Stimulated activated CD8-positive, alpha-beta memory T cell treated with anti-CD3 and anti-CD28 coated beads, Interleukin-15, amount 100 ng/mL, for 24 hours (primary cell): ENCODE measurements around the gene NEB.

Experiments
- DNase-seq: peaks from one replicate; pipeline ENCODE4 v3.0.0-alpha.2; 2020; ENCODE audit warnings: low read depth

Gene NEB

DNA sequence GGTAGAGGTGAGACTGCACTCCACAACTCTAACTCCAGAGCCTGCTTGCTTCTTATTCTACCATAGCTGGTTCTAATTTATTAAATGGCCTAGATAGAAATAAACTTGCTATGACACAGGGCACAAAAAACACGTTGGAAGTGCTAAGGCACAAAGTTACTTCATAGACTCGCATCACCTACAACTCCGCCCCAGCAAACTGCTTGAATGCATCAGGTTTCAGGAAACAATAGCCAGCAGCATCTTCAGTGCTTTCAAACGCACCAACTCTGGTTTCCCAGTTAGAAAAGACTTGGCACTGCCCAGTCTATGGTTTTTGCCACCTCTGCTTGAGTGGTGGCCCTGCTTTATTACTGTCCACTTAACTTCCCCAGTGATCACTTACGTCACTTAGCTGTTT is 182.0 kb downstream of the NEB start:
- DNase-seq: no peak

DNA sequence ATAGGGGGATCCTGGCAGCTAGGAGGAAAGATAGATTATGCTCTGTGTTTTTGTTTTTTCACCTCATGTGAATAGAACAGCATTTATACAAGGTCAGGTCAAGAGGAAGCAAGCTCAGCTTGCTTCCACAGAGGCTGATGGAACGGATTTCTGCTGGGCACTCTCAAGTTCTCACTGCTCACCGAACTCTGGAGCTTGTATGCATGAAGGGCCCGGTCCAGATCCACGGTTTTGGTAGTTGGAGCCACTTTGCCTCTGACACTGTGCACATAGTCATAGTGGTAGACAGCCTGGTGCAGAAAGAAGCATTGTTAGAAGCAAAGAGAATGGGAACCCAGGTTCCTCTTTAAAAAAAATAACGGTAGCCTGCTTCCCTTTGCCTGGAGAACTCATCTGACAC is 182.7 kb downstream of the NEB start:
- DNase-seq: no peak

DNA sequence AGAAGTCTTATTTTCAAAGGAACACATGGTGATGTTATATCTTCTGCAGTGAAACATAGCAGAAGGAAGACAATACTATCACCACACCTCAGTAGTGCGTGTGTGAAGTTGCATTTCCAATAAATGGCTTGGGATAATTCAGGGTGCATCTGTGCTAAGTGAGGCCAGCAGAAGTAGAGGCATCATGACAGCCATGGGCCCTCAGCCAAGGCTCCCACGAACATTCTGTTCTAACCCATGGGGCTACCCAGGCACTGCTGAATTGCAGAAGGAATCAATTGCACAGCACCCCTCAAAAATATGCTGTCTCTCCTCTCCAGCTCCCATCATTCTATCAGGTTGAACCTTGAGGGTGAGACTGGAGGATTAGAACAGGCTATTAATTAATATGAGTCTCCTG is 185.1 kb downstream of the NEB start:
- no peak for DNase-seq

DNA sequence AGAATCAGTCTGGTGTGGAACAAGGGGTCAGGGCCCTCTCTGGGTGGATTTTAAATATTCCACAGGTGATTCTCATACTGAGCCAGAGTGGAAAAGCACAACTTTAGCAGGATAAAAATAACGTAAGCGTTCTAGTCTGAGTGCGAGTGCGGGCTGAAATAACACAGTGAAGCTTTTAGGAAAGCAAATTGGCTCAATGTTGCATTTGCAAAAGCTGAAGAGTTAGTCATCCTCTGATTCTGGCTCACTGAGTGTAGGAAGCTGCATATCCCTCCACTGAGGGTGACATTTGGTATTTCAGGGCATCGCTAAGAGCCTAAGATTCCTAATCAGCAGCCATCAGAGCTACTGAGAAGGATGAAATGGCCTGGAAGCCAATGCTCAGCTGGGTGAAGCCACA is 189.8 kb downstream of the NEB start:
- no peak for DNase-seq

DNA sequence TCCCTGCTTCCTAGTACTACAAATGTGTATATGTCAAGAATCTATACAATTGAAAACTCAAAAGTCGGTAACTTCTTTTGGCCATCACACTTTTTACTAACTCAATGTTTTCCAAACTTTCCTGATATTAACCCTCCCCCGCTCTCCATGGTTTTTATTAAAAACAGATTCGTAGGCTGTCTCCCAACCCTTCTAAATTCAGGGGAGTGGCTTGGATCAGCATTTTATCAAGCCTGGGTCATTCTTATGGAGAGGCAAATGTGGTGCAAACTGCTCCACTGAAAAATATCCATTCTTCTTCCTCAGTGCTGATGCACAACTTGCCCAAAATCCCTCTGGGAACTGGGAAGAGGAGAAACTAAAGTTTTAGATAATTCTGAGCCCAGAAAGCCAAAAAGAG is 190.4 kb downstream of the NEB start:
- DNase-seq: no peak

DNA sequence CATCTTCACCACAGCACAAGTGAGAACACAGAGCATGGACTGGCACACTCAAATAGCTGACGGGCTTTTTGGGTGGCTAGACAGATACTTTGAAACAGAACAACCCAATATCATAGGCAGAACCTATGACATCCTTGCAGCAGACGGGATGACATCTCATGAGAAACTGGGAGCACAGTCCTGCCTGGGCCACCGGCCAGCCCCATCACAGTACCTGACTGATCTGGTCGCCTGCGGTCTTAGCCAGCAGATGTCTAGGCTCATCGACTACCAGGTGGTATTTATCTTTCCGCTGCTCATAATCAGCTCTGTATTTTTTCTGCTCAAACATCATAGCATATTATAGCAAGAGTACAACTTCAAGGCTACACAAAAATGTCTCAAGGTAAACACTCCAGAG is 200.3 kb downstream of the NEB start:
- no peak for DNase-seq

DNA sequence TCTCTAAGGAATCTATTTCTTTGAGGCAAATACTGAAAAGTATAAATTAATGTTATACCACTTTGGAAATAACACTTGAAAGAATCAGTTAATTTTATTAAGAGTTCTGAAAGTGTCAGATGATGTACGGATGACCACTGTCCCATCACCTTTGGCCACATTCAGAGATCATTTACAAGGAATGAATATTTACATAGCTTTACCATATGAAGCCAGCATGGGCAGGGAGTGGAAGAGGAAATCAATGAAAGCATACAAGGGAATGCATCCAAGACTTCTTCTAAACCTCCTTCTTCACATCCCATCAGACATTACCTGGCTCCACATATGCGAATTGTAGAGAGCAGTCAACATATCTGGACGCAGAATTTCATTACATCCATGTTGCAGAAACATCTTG is 201.1 kb downstream of the NEB start:
- DNase-seq: no peak

DNA sequence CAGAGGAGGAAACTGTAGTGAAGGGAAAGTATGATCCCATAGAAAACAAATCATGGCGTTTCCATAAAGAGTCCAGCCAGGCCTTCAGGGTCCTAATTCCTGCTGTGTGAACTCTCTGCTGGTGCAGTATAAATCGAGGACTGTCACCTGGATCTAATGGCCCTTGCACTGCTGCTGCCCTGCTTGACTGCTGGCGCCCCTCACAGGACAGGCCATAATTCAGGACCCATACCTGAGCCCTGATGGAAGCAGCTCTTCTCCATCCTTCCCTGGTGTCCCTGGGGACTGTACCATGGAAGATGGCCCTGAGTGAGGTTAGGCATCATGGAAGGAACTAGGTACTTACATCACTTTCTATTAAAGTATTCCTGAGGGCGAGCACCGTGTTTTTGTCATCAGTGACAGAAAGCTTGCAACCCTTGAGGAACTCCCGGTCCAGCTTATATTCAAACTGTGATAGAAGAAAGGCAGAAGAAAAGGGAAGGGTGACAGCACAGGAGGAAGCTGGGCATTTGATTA is 207.6 kb downstream of the NEB start:
- DNase-seq: no peak

DNA sequence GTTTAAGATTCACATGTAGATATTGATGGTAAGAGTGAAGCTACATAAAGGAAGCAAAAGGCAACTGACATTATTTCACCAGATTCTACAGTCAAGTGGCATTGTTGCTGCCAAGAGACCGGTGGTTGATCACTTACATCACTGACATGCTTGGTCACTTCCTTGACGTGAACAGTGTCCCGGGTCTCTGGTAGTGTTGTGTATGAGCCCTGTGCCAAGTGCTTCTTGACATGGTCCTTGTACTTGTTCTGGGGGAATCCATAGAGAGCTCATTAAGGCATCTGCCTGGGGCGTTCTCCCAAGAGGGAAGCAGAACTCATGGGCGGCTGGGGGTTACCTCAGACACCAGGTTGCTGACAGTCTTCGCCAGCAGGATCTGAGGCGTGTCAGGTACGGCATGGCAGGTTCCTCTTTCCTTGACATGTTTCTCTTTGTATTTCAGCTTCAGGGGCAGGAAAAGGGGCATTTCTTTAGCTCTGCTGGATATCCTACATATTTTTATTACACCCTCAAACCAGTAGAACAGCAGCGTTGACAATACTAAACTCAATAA is 208.4 kb downstream of the NEB start:
- no peak for DNase-seq

DNA sequence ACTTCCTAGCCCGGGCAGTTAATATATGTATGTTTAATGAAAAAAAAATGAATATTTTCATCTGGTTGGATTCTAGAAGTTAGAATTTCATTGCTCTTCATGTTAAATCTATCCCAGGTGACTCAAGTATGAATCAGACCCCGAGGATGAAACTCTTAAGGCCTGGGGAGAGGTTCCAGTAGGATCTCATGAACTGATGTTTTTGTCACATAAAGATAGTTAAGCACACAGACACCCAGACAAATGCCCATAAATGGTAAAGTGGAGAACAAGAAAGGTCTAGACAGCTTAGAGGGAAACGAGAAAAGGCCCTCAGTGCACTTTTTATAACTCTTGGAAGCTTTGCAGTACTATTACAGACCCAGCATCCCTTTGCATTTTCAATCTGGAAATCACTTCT is 210.4 kb downstream of the NEB start:
- no peak for DNase-seq

DNA sequence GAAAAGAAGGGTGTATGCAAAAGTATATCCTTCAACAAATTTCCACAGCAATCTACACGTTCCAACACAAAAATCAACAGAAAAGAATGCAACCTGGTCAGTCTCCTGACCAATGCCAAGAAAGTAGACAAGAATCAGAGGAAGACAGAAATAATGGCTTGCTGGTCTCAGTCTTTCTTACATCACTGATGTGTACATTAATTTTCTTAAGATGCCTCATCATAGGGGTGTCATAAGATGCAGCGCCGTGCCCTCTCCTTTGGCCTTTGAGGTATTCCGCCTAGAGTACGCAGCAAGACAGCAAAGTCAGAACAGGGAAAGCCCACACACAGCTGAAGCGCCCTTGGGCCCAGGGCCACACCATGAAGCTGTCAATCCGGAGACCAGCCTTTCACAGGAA is 211.7 kb downstream of the NEB start:
- DNase-seq: no peak

DNA sequence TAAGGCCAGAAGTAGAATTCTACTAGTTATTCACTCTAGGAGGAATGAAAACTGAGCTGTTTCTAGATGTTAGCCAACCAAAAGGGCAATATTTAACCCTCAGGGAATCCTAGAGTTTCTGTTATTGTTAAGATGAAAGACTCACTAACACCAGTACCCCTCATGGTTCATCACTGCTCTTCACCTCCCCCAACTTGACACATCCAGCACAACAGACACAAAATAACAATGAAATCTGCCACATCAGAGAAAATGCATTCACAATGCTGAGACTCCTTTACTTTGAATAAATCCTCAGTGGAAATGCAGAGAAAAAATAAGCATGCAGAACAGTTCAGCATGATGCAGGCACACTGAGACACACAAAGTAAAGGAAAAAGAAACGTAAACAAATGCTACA is 213.3 kb downstream of the NEB start:
- no peak for DNase-seq

DNA sequence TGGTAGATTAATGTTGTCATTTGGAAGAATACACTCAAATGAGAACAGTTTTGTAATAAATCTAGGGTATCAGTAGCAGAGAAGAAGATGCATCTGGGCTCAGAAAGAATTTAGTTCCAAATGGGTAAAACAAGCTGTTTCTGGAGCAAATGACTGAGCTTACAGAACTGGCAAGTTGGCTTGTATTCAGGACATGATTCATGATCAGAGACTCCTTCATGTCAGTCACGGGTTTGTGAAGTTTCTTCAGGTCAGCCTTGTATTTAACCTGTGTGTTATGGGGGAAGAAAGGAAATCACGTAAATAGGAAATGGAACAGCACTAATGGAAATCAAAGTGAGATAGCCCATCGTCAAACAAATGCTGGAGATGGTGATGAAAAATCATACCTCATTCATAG is 215.5 kb downstream of the NEB start:
- no peak for DNase-seq

DNA sequence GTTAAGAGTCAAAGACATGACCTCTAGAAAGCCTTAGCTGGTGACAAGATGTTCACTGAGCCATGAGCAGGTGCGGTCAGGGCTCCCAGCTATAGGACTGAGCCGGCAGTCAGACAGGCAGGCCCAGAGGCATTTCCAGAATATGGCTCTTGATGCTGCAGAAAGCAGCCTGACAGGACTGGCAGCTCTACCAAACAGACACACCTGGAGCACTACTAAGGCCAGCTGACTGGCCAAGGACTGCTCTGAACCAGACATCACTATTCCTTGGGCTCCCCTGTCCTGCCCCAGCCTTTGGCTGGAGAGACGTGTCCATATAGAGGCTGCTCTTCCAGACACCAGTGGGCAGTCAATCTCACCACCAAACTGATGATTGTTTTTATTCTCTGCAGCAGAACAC is 225.8 kb downstream of the NEB start:
- no peak for DNase-seq

DNA sequence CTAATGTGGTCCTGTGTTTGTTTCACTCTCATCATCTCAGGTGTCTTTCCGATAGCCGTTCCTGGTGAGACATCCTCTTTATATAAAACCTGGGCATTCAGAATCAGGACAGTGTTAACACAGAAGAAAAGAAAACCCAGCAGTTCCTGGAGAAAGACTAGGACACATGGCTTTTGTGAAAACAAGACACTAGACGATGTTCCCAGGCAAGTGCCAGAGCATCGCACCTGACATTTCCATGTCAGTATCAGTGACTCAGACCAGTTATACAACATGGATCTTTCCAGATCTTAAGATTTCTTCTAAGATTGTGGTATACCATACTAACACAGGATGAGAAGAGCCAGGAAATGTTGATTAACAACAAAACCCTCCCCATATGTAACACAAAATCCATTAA is 228.1 kb downstream of the NEB start:
- no peak for DNase-seq

DNA sequence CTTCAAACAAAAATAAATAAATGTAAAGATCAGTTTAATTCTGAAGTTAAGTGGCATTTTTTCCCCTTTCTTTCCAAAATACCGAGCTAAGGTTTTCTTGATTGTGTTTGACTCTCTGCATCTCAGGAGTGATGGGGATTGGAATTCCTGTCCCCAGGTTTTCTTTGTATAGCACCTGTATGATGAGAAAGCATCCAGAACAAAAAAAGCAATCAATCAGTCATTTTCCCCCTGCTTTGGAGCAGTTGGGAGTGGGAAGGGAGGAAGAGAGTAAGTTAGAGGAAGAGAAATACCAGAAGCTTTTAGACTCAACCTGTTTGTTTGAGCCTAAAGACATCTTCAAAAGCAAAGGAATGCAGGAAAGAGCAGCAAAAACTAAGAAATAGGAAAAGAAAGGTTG is 236.1 kb downstream of the NEB start:
- no peak for DNase-seq

DNA sequence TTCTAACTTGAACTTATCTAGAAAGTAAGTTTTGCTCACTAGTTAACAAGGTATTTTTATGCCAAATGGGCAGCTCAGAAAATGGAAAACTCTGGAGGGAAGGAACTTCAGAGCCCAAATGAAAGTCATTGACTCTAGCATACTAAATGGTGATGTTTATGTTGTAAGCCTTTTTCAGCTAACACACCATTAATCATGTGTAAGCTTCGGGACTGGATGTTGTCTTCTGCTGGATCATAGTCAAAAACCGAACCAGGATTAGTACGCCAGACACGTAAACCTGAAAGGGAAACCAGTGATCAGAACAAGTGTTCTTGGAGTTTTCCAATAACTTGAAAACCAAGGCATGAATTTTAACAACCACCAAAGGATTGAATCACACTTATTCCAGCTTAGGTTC is 242.8 kb downstream of the NEB start:
- DNase-seq: no peak

DNA sequence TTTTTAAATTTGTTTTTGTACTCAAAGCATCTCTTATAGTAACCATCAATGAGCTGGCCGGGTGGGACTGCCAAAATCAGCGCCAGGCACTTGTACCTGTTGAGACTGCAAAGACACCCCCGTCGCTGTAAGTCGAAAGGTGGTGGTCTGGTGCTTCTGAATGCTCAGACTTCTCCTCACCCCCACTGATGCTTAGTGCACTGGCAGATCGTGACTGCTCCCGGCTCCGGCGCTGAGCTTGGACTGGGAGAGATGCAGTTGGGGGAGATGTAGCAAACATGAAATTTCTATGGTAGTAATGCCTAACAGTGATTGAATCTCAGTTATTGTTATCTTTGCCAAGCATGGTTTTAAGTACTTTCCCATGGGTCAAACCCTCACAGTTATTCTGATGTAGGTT is 244.0 kb downstream of the NEB start:
- DNase-seq: no peak

DNA sequence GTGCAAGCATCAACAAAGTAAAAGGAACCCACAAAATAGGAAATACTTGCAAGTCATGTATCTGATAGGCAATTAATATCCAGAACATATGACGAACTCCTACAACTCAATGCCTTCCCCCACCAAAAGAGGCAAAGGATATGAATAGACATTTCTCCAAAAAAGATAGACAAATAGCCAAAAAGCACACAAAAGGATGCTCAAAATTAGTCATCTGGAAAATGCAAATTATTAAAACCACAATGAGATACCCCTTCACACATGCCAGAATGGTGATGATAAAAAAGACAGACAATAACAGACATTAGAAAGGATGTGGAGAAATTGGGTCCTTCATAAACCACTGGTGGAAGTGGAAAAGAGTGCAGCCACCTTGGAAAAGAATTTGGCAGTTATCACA is 248.2 kb downstream of the NEB start:
- no peak for DNase-seq

DNA sequence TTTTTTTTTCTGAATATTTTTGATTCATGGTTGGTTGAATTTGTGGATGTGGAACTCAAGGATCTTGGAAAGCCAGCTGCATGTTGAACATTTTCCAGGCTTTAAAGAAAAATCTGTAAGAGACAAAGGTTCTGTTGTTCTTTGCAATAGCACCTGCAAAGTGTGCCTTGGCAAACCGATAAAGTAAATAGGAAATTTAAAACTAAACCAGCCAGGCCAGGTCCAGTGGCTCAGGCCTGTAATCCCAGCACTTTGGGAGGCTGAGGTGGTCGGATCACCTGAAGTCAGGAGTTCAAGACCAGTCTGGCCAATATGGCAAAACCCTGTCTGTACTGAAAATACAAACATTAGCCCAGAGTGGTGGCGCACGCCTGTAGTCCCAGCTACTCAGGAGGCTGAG is 250.2 kb downstream of the NEB start:
- DNase-seq: no peak

DNA sequence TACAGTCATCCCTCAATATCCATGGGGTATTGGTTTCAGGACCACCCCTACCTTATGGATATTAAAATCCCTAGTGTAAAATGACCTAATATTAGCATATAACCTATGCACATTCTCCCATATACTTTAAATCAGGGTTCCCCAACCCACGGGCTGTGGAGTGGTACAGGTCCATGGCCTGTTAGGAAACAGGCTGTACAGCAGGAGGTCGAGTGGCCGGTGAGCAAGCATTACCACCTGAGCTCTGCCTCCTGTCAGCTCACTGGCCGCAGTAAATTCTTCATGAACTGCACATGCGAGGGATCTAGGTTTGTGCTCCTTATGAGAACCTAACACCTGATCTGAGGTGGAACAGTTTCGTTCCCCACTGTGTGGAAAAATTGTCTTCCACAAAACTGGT is 250.7 kb downstream of the NEB start:
- DNase-seq: no peak

DNA sequence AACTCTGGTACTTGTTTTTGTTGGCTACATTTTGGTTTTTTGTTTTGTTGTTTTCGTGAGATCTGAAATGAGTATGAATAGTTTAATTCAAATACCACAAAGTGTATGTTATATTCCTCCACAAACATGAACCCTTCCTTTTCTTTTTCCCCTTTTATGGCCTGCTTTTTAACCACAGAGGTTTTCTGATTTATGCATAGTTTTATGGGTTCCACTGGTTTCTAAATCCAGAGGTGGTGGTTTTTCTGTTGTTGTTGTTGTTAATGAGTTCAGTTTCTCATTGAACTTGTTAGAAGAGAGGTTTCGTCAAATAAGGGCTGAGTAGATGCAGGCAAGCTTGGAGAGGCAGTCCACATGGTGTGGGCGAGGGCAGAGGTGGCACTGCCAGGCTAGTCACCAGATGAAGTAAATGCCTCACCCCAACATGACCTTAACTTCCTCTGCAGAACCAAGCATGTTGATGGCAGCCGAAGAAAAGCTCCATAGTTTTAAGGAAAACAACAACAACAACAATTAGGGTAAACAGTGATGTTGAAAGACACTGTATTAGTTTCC is 252.0 kb downstream of the NEB start:
- no peak for DNase-seq

DNA sequence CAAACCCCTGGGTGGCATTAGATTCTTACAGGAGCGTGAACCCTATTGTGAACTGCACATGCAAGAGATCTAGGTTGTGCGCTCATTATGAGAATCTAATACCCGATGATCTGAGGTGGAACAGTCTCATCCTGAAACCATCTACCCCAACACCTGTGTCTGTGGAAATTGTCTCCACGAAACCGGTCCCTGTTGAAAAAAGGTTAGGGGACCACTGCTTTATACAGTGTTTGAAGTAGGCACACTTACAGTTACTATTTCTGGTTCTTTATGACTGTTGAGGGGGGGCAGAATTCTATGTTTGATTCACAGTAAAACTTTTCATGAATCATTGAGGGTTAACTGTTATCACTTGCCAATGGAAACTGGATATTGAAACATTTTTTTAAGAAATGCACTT is 252.5 kb downstream of the NEB start:
- DNase-seq: no peak

DNA sequence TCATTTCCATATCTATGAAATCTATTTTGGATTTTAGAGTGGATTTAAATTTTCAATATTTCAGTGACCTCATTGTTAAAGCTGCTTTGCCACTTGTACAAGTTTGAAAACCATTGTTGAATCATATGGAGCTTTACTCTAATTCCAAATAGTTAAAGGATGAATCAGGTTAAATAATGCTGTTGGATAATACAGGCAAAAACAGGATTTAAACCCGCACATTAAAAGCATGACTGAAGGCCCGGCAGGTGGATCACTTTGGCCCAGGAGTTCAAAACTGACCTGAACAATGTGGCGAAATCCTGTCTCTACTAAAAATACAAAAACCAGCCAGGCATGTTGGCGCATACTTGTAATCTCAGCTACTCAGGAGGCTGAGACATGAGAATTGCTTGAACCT is 256.3 kb downstream of the NEB start:
- no peak for DNase-seq

DNA sequence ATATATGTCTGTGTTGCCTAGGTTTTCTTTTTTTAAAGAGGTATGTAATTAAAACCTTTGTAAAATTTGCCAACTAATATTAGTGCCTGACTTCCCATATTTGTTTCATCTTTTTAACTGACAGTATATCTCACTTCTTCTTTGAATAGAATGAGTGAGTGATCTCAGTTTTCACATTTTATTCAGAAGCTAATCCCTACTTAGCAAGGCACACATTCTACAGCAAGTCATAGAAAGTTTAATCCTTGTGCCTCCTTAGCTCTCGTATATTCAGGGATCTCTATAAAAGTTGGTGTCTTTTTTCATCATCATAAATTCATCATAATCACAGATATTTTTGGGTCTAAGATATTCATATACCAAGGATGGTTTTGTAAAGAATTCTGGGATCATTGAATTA is 258.0 kb downstream of the NEB start:
- no peak for DNase-seq
